DND-41 (cell line): Measurements from ENCODE around the gene SLC16A6.
"Not testable (repeated sequence)": the region's sequence is repeated elsewhere in the genome, so short reads cannot be mapped to it uniquely, and the experiment has no call there.

Experiments
- ATAC-seq: fragments of 200-7000 bp; cut with Tn5 transposase; 3 replicates; pipeline ENCODE4 v1.9.1; 2021; ENCODE audit warnings: low read depth; ENCODE audit not compliant: insufficient read depth
- DNase-seq: peaks from one replicate; pipeline ENCODE4 v3.0.0-alpha.2; 2020
- H2AFZ ChIP-seq: 2 replicates; pipeline ENCODE4 v1.6.0; 2012; ENCODE audit warnings: low read depth, low read length
- H3K27ac ChIP-seq: 2 replicates; pipeline ENCODE4 v1.5.1; 2012; ENCODE audit warnings: low read length, inconsistent platforms
- H3K27me3 ChIP-seq: fragments of 200-600 bp; sonication (generic); 2 replicates; pipeline ENCODE4 v1.6.0; 2012; ENCODE audit warnings: low read length, mild to moderate bottlenecking, inconsistent platforms; ENCODE audit not compliant: insufficient read depth, poor library complexity
- H3K36me3 ChIP-seq: 2 replicates; pipeline ENCODE4 v1.5.1; 2012; ENCODE audit warnings: low read length, inconsistent platforms; ENCODE audit not compliant: insufficient read depth
- H3K4me1 ChIP-seq: 2 replicates; pipeline ENCODE4 v1.5.1; 2012; ENCODE audit warnings: mild to moderate bottlenecking, low read length; ENCODE audit not compliant: insufficient read depth
- H3K4me2 ChIP-seq: 2 replicates; pipeline ENCODE4 v1.6.0; 2012; ENCODE audit warnings: mild to moderate bottlenecking, moderate library complexity, low read length, inconsistent platforms; ENCODE audit not compliant: insufficient read depth
- H3K4me3 ChIP-seq, 2 experiments: fragments of 200-600 bp in 1 of 2; shearing (Covaris generic) in 1 of 2; 2 replicates each; pipeline ENCODE4 v1.5.1; 2012 to 2016; ENCODE audit warnings: inconsistent platforms in 2 of 2, low read length in 2 of 2, mild to moderate bottlenecking in 2 of 2, low read depth in 1 of 2, moderate library complexity in 1 of 2
- H3K79me2 ChIP-seq: 2 replicates; pipeline ENCODE4 v1.6.0; 2012; ENCODE audit warnings: low read length, inconsistent platforms; ENCODE audit not compliant: insufficient read depth
- H3K9ac ChIP-seq: 2 replicates; pipeline ENCODE4 v1.6.0; 2012; ENCODE audit warnings: low read depth, mild to moderate bottlenecking, inconsistent platforms, low read length, moderate library complexity
- H3K9me3 ChIP-seq: 2 replicates; pipeline ENCODE4 v1.5.1; 2012; ENCODE audit warnings: low read length, moderate library complexity, mild to moderate bottlenecking, inconsistent platforms; ENCODE audit not compliant: insufficient read depth, severe bottlenecking
- H4K20me1 ChIP-seq: 2 replicates; pipeline ENCODE4 v1.6.0; 2012; ENCODE audit warnings: low read length; ENCODE audit not compliant: insufficient read depth
- CTCF ChIP-seq: IDR thresholded peaks from 2 replicates; pipeline ENCODE4 v1.5.1; 2012; ENCODE audit warnings: borderline replicate concordance, low read length, moderate library complexity, mild to moderate bottlenecking; ENCODE audit not compliant: poor library complexity, severe bottlenecking; ENCODE audit errors: extremely low read depth
- EZH2 ChIP-seq: IDR thresholded peaks from 3 replicates; pipeline ENCODE4 v1.6.1; 2012; ENCODE audit warnings: borderline replicate concordance, low read depth, mild to moderate bottlenecking, moderate library complexity, low read length, inconsistent platforms; ENCODE audit not compliant: severe bottlenecking

The SLC16A6 gene

GRCh38 chr17:68277807-68278206 is 13.1 kb downstream of the SLC16A6 start:
- no peaks in the 10 kb centered on the region for H3K9me3 ChIP-seq
- TF ChIP-seq CTCF (no peak), EZH2 (no peak)
- ATAC-seq (no peak), DNase-seq (no peak)
- H3K4me3 ChIP-seq, result no peak overlapping the region
- H3K4me2 ChIP-seq, result no peak overlapping the region
- H4K20me1 ChIP-seq, result no peaks in the 10 kb centered on the region
- H3K79me2 ChIP-seq, result peaks cover 24% of the 10 kb centered on the region
- no peak overlapping the region for H3K27ac ChIP-seq
- peaks cover 46% of the 10 kb centered on the region for H3K36me3 ChIP-seq
- H3K4me1 ChIP-seq, result no peaks in the 10 kb centered on the region
- no peak overlapping the region for H2AFZ ChIP-seq
- no peaks in the 10 kb centered on the region for H3K27me3 ChIP-seq
- no peak overlapping the region for H3K9ac ChIP-seq

DNA sequence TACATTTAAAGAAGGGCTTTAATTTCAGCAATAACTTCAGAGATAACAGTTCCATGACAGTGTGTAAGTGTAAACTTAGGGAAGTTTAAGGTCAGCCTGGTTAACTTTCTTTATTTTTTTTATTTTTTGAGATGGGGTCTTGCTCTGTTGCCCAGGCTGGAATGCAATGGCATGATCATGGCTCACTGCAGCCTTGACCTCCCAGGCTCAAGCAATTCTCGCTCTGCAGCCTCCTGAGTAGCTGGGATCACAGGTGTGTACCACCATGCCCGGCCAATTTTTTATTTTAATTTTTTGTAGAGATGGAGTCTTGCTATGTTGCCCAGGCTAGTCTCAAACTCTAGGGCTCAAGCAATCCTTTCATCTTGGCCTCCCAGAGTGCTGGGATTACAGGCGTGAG is 14.6 kb downstream of the SLC16A6 start:
- not testable (repeated sequence) for H3K27ac ChIP-seq, H3K4me2 ChIP-seq, H2AFZ ChIP-seq, ATAC-seq, H3K4me1 ChIP-seq, H4K20me1 ChIP-seq, DNase-seq, H3K9me3 ChIP-seq, H3K27me3 ChIP-seq, H3K4me3 ChIP-seq, H3K9ac ChIP-seq
- peaks cover 58% of the 10 kb centered on the region for H3K36me3 ChIP-seq
- peaks cover 21% of the 10 kb centered on the region for H3K79me2 ChIP-seq

GRCh38 chr17:68273722-68274121 is 17.2 kb downstream of the SLC16A6 start:
- no peak overlapping the region for H3K4me3 ChIP-seq
- no peaks in the 10 kb centered on the region for H3K4me1 ChIP-seq
- no peaks in the 10 kb centered on the region for H3K27me3 ChIP-seq
- H3K9me3 ChIP-seq, result no peaks in the 10 kb centered on the region
- H3K27ac ChIP-seq, result no peak overlapping the region
- TF ChIP-seq EZH2 (no peak), CTCF (no peak)
- H3K79me2 ChIP-seq, result peaks cover under 1% of the 10 kb centered on the region
- no peak for DNase-seq
- H3K9ac ChIP-seq, result no peak overlapping the region
- no peak overlapping the region for H2AFZ ChIP-seq
- ATAC-seq, result no peak
- H3K4me2 ChIP-seq, result no peak overlapping the region
- peaks cover 58% of the 10 kb centered on the region for H3K36me3 ChIP-seq
- H4K20me1 ChIP-seq, result no peaks in the 10 kb centered on the region

DNA sequence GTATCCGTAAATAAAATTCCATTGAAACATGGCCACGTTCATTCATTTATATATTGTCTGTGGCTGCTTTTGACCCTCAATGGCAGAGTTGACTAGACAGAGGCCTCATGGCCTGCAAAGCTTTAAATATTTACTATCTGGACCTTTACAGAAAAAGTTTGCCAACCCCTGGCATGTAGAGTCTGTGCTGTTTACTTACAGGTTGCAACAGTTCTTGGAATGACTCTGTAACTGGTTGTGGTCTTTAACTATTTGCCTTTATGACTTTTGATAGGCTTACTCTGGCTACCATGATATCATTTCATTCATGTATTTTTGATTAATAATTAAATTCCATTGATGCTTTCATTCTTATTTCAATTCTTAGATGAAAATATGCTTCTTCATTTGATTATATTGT is 25.1 kb downstream of the SLC16A6 start:
- H4K20me1 ChIP-seq, H3K4me2 ChIP-seq, H3K4me3 ChIP-seq, H3K79me2 ChIP-seq, H2AFZ ChIP-seq, H3K27me3 ChIP-seq, H3K9me3 ChIP-seq, H3K9ac ChIP-seq, DNase-seq, ATAC-seq, H3K27ac ChIP-seq: not testable (repeated sequence)
- Histone ChIP-seq H3K36me3 (peaks cover 20% of the 10 kb centered on the region; the same call in 1 of the 2 replicates), H3K4me1 (peaks cover 20% of the 10 kb centered on the region)
